T-helper 9 cell (primary cell): ENCODE results near the gene DUS4L.

Experiments used
- DNase-seq: peaks from one replicate; pipeline ENCODE4 v3.0.0-alpha.2; 2020

The DUS4L gene

GRCh38 chr7:107615910-107616680, 52.3 kb downstream of the DUS4L start:
- no peak for DNase-seq

- no peak for DNase-seq
These were observed 58.7 kb downstream of the DUS4L start for GRCh38 chr7:107622429-107622828.

- no peak for DNase-seq
These were observed 59.1 kb downstream of the DUS4L start for GRCh38 chr7:107622894-107623293.

GRCh38 chr7:107627002-107627401, 63.2 kb downstream of the DUS4L start:
- DNase-seq, result no peak
